HepG2 (cell line): Measurements from ENCODE around the gene GRAMD2A. TPM values are rescaled to one million over a fixed set of nuclear protein-coding genes. Genes with fewer than 3 reads are reported as not detected.

Experiments
- AKNA ChIP-seq: sonication (generic); formaldehyde crosslinking; IDR thresholded peaks from 2 replicates; pipeline ENCODE4 v1.4.0; 2020; ENCODE audit warnings: missing genetic modification reagents, borderline replicate concordance
- BORCS8-MEF2B ChIP-seq: sonication (generic); formaldehyde crosslinking; IDR thresholded peaks from 2 replicates; pipeline ENCODE4 v1.8.0; 2022; ENCODE audit warnings: mild to moderate bottlenecking, missing genetic modification reagents
- ESRRA ChIP-seq: sonication (generic); formaldehyde crosslinking; IDR thresholded peaks from 2 replicates; pipeline ENCODE4 v1.5.1; 2020; ENCODE audit warnings: mild to moderate bottlenecking, low read depth, missing genetic modification reagents
- FOXO1 ChIP-seq: sonication (generic); formaldehyde crosslinking; IDR thresholded peaks from 2 replicates; pipeline ENCODE4 v1.4.0; 2020; ENCODE audit warnings: missing genetic modification reagents
- KDM2A ChIP-seq: sonication (generic); formaldehyde crosslinking; IDR thresholded peaks from 2 replicates; pipeline ENCODE4 v1.4.0; 2020; ENCODE audit warnings: low read depth, missing genetic modification reagents, borderline replicate concordance
- SOX6 ChIP-seq, 2 experiments: fragments of 450-650 bp in 1 of 2; sonication (generic) in 1 of 2; formaldehyde crosslinking in 1 of 2; IDR thresholded peaks; 2 replicates each; pipeline versions ENCODE4 v1.4.0 to v1.6.1; 2017 to 2020; ENCODE audit warnings: antibody characterized with exemption in 1 of 2, mild to moderate bottlenecking in 1 of 2, missing genetic modification reagents in 1 of 2
- YEATS4 ChIP-seq: sonication (generic); formaldehyde crosslinking; IDR thresholded peaks from 2 replicates; pipeline ENCODE4 v1.4.0; 2020; ENCODE audit warnings: missing genetic modification reagents, borderline replicate concordance
- ZBTB14 ChIP-seq: sonication (generic); formaldehyde crosslinking; IDR thresholded peaks from 2 replicates; pipeline ENCODE4 v1.4.0; 2020; ENCODE audit warnings: missing genetic modification reagents
- ZBTB33 ChIP-seq: sonication (generic); formaldehyde crosslinking; IDR thresholded peaks from 2 replicates; pipeline ENCODE4 v1.4.0; 2020; ENCODE audit warnings: missing genetic modification reagents
- ZMAT3 ChIP-seq: sonication (generic); formaldehyde crosslinking; conservative IDR thresholded peaks from 2 replicates; pipeline ENCODE4 v1.7.0; 2021; ENCODE audit warnings: missing genetic modification reagents
- ZNF460 ChIP-seq: sonication (generic); formaldehyde crosslinking; IDR thresholded peaks from 2 replicates; pipeline ENCODE4 v1.5.1; 2020; ENCODE audit warnings: missing genetic modification reagents, mild to moderate bottlenecking, borderline replicate concordance
- ZNF557 ChIP-seq: sonication (generic); formaldehyde crosslinking; IDR thresholded peaks from 2 replicates; pipeline ENCODE4 v1.4.0; 2020; ENCODE audit warnings: missing genetic modification reagents
- polyA plus RNA-seq, 8 experiments: library from polyadenylated mRNA; depleted of rRNA in 3 of 8; stranded (reverse) in 7 of 8; unstranded in 1 of 8; fragments of >200 nt; fragmentation: Illumina TruSeq in 4 of 8; extraction: Trizol in 4 of 8; gene quantifications; 2 replicates each; pipeline versions ENCODE4 v1.2.1 to v1.2.3, GENCODE V29; 2011 to 2016; ENCODE audit warnings: low read depth in 4 of 8, missing spikeins in 1 of 8, mixed read lengths in 1 of 8; ENCODE audit not compliant: insufficient read depth in 1 of 8
- total RNA-seq, 5 experiments: library from RNA; depleted of rRNA; stranded (reverse); fragments of >200 nt; fragmentation: Illumina TruSeq; extraction: Trizol; gene quantifications; 2 replicates each; pipeline ENCODE4 v1.2.3, GENCODE V29; 2016; ENCODE audit warnings: low read depth in 1 of 5

Gene GRAMD2A
- total and polyA plus RNA-seq, 2 of the 13 experiments (the other 11 are each of a cell fraction or from before 2014, with no cell fraction given) = 0.04 TPM; not detected in 1

- TF ChIP-seq FOXO1 (CRISPR knock-in tag) = peak; percentile 90
- 0 out of 2 replicates have a peak, but pooled peaks have one; percentile 43 for TF ChIP-seq ESRRA
- TF ChIP-seq SOX6 (IDR thresholded peaks at IDR 0.05) = no peak
- TF ChIP-seq SOX6 (CRISPR knock-in tag; IDR thresholded peaks at IDR 0.05) = peak; percentile 93
- TF ChIP-seq ZNF557 = no peak
- TF ChIP-seq ZBTB14 (CRISPR knock-in tag) = no peak
- TF ChIP-seq KDM2A (CRISPR knock-in tag) = peak; percentile 42; the same call in 1 of the 2 replicates
- TF ChIP-seq ZNF460 (CRISPR knock-in tag) = no peak; the same call in 1 of the 2 replicates
- peak; percentile 62; the same call in 1 of the 2 replicates for TF ChIP-seq BORCS8-MEF2B (CRISPR knock-in tag)
- peak; percentile 47; the same call in 1 of the 2 replicates for TF ChIP-seq ZMAT3 (CRISPR knock-in tag)
- TF ChIP-seq YEATS4 = peak; percentile 52; the same call in 1 of the 2 replicates
- peak; percentile 60; the same call in 1 of the 2 replicates for TF ChIP-seq ZBTB33 (CRISPR knock-in tag)
- no peak for TF ChIP-seq AKNA
- TF ChIP-seq, all 625 proteins: peak for 178
These were observed 14.9 kb downstream of the GRAMD2A start (continued) for GRCh38 chr15:72182673-72183072.
